Neural crest cell (in vitro differentiated cells): ENCODE results near the gene ITIH5. TPM values are rescaled to one million over a fixed set of nuclear protein-coding genes. Genes with fewer than 3 reads are reported as not detected.

ENCODE experiments used
- DNase-seq: peaks from one replicate; pipeline ENCODE4 v3.0.0; 2021; ENCODE audit warnings: low read depth, mixed read lengths, low spot score
- H3K27ac Mint-ChIP-seq: one replicate; pipeline ENCODE4 v1.8.0; 2021; ENCODE audit warnings: mild to moderate bottlenecking, mixed read lengths; ENCODE audit not compliant: unreplicated experiment
- H3K27me3 Mint-ChIP-seq: 2 replicates; pipeline ENCODE4 v1.8.0; 2021; ENCODE audit warnings: low read depth, mild to moderate bottlenecking, mixed read lengths
- H3K36me3 Mint-ChIP-seq: 2 replicates; pipeline ENCODE4 v1.8.0; 2021; ENCODE audit warnings: low read depth, mild to moderate bottlenecking, mixed read lengths
- H3K4me1 Mint-ChIP-seq: 2 replicates; pipeline ENCODE4 v1.8.0; 2021; ENCODE audit warnings: mixed read lengths
- H3K4me3 Mint-ChIP-seq: one replicate; pipeline ENCODE4 v1.8.0; 2021; ENCODE audit warnings: mild to moderate bottlenecking, mixed read lengths
- H3K9me3 Mint-ChIP-seq: 2 replicates; pipeline ENCODE4 v1.8.0; 2021; ENCODE audit warnings: mixed read lengths
- CTCF ChIP-seq: fragments of 200-600 bp; sonication (generic); conservative IDR thresholded peaks from 2 replicates; pipeline ENCODE4 v1.5.0; 2021; ENCODE audit warnings: antibody characterized with exemption, mild to moderate bottlenecking
- total RNA-seq: library from RNA; stranded (reverse); gene quantifications from 2 replicates; pipeline ENCODE4 v1.2.1, GENCODE V29; 2021

ITIH5 gene
- total RNA-seq, 1 donor from 2014 or later: not detected

DNA sequence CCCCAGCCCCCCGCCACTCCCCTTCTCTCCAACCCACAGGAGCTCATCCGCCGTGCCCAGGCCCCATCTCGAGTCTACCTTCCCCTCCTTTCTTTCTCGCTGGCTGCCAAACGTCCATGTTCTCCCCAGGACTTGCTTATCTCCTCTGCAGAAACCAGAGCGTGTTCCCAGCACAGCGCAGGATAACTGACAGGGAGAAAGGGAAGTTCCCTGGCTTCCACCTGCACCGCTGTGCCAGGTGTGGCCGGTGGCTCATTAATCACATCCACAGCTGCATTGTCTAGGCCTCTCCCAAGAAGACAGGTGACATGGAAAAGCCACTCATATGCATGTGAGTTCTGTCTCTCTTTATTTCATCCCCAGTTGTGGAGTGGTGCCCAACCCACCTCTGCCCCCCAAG lies 113.2 kb downstream of the ITIH5 start:
- no peak overlapping the region for H3K4me3 Mint-ChIP-seq
- DNase-seq: no peak
- TF ChIP-seq CTCF: no peak
- peaks cover 26% of the 10 kb centered on the region for H3K4me1 Mint-ChIP-seq
- H3K36me3 Mint-ChIP-seq: no peaks in the 10 kb centered on the region
- H3K27ac Mint-ChIP-seq: no peak overlapping the region
- no peaks in the 10 kb centered on the region for H3K27me3 Mint-ChIP-seq
- H3K9me3 Mint-ChIP-seq: no peaks in the 10 kb centered on the region

DNA sequence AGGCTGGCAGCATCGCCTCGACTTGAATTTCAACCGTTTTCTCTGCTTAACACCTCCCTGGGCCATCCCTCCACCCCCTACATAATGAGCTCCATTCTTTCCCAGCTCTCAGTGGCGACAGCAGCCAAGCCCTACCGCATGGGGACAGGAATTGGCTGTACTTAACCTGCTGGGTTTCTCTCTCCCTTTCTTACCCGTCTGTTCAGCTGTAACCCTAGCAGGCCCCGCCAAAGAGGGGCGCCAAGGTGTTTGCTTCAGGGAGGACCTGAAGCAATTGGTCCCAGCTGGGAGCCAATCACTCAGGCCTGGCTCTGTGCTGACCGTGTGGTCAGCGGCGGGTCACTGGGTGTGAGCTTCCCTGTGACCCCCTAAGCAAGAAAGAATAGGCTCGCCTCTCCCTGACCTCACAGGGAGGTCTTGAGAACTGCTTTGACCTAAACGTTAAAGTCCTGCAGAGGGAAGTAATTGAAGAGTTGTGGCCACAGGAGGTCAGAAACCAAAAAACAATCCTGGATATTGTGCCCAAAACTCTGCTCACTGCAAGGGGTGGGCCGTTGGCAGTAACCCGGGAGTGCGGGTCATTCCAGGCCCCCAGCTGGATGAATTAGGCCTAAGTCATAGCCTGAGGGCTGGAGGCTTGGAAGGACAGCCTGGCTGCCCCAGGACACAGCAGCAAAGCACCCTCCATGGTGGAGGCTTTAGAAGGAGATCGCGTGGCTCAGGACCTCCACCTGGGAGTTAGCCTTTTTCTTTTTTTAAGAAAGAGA lies 114.6 kb downstream of the ITIH5 start:
- no peak overlapping the region for H3K27ac Mint-ChIP-seq
- no peaks in the 10 kb centered on the region for H3K36me3 Mint-ChIP-seq
- H3K9me3 Mint-ChIP-seq: no peaks in the 10 kb centered on the region
- no peak for TF ChIP-seq CTCF
- no peaks in the 10 kb centered on the region for H3K27me3 Mint-ChIP-seq
- no peak overlapping the region for H3K4me3 Mint-ChIP-seq
- DNase-seq: no peak
- peaks cover 26% of the 10 kb centered on the region for H3K4me1 Mint-ChIP-seq

- H3K27me3 Mint-ChIP-seq: no peaks in the 10 kb centered on the region
- H3K27ac Mint-ChIP-seq: no peak overlapping the region
- no peaks in the 10 kb centered on the region for H3K36me3 Mint-ChIP-seq
- DNase-seq: no peak
- peaks cover 26% of the 10 kb centered on the region for H3K4me1 Mint-ChIP-seq
- TF ChIP-seq CTCF: no peak
- H3K4me3 Mint-ChIP-seq: no peak overlapping the region
- H3K9me3 Mint-ChIP-seq: no peaks in the 10 kb centered on the region
Measured at GRCh38 chr10:7551289-7551688, 115.5 kb downstream of the ITIH5 start.

DNA sequence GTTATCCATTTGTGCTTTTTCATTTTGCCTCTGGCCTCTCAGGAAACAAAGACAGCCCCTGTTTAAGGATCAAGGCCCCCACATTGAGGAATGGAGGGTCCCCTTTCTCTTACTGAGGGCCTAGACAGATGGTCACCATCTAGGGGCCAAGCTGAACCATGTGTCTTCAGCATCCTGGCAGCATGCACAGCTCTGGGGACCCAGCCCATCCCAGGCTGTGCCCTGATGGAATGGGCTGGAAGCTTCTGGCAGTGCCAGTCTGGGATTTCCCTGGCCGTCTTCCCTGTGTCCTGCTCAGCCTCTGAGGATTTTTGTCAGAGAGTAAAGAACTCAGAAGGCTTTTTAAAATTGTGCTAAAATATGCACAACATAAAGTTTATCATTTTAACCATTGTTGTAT lies 116.8 kb downstream of the ITIH5 start:
- Mint-ChIP-seq H3K27me3 (no peaks in the 10 kb centered on the region), H3K36me3 (no peaks in the 10 kb centered on the region), H3K4me1 (peaks cover 26% of the 10 kb centered on the region), H3K9me3 (no peaks in the 10 kb centered on the region), H3K27ac (no peak overlapping the region), H3K4me3 (no peak overlapping the region)
- no peak for TF ChIP-seq CTCF
- no peak for DNase-seq

- TF ChIP-seq CTCF: no peak
- DNase-seq: no peak
- no peak overlapping the region for H3K4me3 Mint-ChIP-seq
- H3K4me1 Mint-ChIP-seq: peaks cover 37% of the 10 kb centered on the region
- H3K36me3 Mint-ChIP-seq: no peaks in the 10 kb centered on the region
- H3K9me3 Mint-ChIP-seq: no peaks in the 10 kb centered on the region
- H3K27ac Mint-ChIP-seq: no peak overlapping the region
- no peaks in the 10 kb centered on the region for H3K27me3 Mint-ChIP-seq
Measured at GRCh38 chr10:7547829-7548228, 118.9 kb downstream of the ITIH5 start.
